HepG2 (cell line): ENCODE results near the gene ZNF211.

ENCODE experiments used
- ATRX ChIP-seq: sonication (generic); formaldehyde crosslinking; IDR thresholded peaks from 2 replicates; pipeline ENCODE4 v1.4.0; 2020; ENCODE audit warnings: missing genetic modification reagents, borderline replicate concordance
- EZH2 ChIP-seq: conservative IDR thresholded peaks from 2 replicates; pipeline ENCODE4 v1.6.1; 2012; ENCODE audit warnings: mild to moderate bottlenecking, low read depth, low read length, moderate library complexity
- JUN ChIP-seq: sonication (generic); formaldehyde crosslinking; IDR thresholded peaks from 2 replicates; pipeline ENCODE4 v1.4.0; 2020; ENCODE audit warnings: mild to moderate bottlenecking, missing genetic modification reagents
- POLR2AphosphoS5 ChIP-seq: IDR thresholded peaks from 2 replicates; pipeline ENCODE4 v1.6.1; 2012; ENCODE audit warnings: low read depth, low read length
- SPEN ChIP-seq: sonication (generic); formaldehyde crosslinking; IDR thresholded peaks from 2 replicates; pipeline ENCODE4 v1.5.1; 2020; ENCODE audit warnings: low read depth, mild to moderate bottlenecking, missing genetic modification reagents
- TAF1 ChIP-seq: sonication (generic); formaldehyde crosslinking; IDR thresholded peaks from 2 replicates; pipeline ENCODE4 v1.4.0; 2020; ENCODE audit warnings: missing genetic modification reagents
- ZNF33B ChIP-seq: sonication (generic); formaldehyde crosslinking; IDR thresholded peaks from 2 replicates; pipeline ENCODE4 v1.5.1; 2020; ENCODE audit warnings: mild to moderate bottlenecking, missing genetic modification reagents
- ZNF382 ChIP-seq: sonication (generic); formaldehyde crosslinking; IDR thresholded peaks from 2 replicates; pipeline ENCODE4 v1.5.0; 2020; ENCODE audit warnings: missing genetic modification reagents, mild to moderate bottlenecking, borderline replicate concordance
- ZNF550 ChIP-seq: sonication (generic); formaldehyde crosslinking; IDR thresholded peaks from 2 replicates; pipeline ENCODE4 v1.4.0; 2020; ENCODE audit warnings: mild to moderate bottlenecking, missing genetic modification reagents, borderline replicate concordance
- ZNF616 ChIP-seq: sonication (generic); formaldehyde crosslinking; IDR thresholded peaks from 2 replicates; pipeline ENCODE4 v1.5.0; 2020; ENCODE audit warnings: low read depth, mild to moderate bottlenecking, missing genetic modification reagents
- TF ChIP-seq, protein P1 (sequence below): sonication (generic); formaldehyde crosslinking; IDR thresholded peaks from 2 replicates; pipeline ENCODE4 v1.4.0; 2020; ENCODE audit warnings: mild to moderate bottlenecking, missing genetic modification reagents, borderline replicate concordance
- TF ChIP-seq, protein P2 (sequence below): sonication (generic); formaldehyde crosslinking; IDR thresholded peaks from 2 replicates; pipeline ENCODE4 v1.5.0; 2020; ENCODE audit warnings: mild to moderate bottlenecking, missing genetic modification reagents, moderate library complexity
- TF ChIP-seq, protein P3 (sequence below), 2 experiments: fragments of 450-650 bp in 1 of 2; sonication (generic) in 1 of 2; formaldehyde crosslinking in 1 of 2; IDR thresholded peaks; 2 replicates each; pipeline versions ENCODE4 v1.6.1 to v1.8.0; 2016 to 2022; ENCODE audit warnings: antibody characterized with exemption in 1 of 2, mild to moderate bottlenecking in 1 of 2, missing genetic modification reagents in 1 of 2
- TF ChIP-seq, protein P4 (sequence below), 2 experiments: IDR thresholded peaks; 2 replicates each; pipeline ENCODE4 v1.6.1; 2011 to 2012; ENCODE audit warnings: low read length in 2 of 2, borderline replicate concordance in 1 of 2, low read depth in 1 of 2, mild to moderate bottlenecking in 1 of 2, moderate library complexity in 1 of 2

GRCh38 chr19:57653689-57654088 is 20.7 kb downstream of the ZNF211 start:
- no peak for TF ChIP-seq ZNF33B (CRISPR knock-in tag)
- no peak for TF ChIP-seq SPEN (CRISPR knock-in tag)
- no peak for TF ChIP-seq ZNF616
- no peak for TF ChIP-seq ATRX
- no peak for TF ChIP-seq ZNF382 (CRISPR knock-in tag)
- no peak for TF ChIP-seq ZNF550 (CRISPR knock-in tag)
- TF ChIP-seq, protein P1, sequence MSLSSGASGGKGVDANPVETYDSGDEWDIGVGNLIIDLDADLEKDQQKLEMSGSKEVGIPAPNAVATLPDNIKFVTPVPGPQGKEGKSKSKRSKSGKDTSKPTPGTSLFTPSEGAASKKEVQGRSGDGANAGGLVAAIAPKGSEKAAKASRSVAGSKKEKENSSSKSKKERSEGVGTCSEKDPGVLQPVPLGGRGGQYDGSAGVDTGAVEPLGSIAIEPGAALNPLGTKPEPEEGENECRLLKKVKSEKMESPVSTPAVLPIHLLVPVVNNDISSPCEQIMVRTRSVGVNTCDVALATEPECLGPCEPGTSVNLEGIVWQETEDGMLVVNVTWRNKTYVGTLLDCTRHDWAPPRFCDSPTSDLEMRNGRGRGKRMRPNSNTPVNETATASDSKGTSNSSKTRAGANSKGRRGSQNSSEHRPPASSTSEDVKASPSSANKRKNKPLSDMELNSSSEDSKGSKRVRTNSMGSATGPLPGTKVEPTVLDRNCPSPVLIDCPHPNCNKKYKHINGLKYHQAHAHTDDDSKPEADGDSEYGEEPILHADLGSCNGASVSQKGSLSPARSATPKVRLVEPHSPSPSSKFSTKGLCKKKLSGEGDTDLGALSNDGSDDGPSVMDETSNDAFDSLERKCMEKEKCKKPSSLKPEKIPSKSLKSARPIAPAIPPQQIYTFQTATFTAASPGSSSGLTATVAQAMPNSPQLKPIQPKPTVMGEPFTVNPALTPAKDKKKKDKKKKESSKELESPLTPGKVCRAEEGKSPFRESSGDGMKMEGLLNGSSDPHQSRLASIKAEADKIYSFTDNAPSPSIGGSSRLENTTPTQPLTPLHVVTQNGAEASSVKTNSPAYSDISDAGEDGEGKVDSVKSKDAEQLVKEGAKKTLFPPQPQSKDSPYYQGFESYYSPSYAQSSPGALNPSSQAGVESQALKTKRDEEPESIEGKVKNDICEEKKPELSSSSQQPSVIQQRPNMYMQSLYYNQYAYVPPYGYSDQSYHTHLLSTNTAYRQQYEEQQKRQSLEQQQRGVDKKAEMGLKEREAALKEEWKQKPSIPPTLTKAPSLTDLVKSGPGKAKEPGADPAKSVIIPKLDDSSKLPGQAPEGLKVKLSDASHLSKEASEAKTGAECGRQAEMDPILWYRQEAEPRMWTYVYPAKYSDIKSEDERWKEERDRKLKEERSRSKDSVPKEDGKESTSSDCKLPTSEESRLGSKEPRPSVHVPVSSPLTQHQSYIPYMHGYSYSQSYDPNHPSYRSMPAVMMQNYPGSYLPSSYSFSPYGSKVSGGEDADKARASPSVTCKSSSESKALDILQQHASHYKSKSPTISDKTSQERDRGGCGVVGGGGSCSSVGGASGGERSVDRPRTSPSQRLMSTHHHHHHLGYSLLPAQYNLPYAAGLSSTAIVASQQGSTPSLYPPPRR (CRISPR knock-in tag), result no peak
- TF ChIP-seq, protein P2, sequence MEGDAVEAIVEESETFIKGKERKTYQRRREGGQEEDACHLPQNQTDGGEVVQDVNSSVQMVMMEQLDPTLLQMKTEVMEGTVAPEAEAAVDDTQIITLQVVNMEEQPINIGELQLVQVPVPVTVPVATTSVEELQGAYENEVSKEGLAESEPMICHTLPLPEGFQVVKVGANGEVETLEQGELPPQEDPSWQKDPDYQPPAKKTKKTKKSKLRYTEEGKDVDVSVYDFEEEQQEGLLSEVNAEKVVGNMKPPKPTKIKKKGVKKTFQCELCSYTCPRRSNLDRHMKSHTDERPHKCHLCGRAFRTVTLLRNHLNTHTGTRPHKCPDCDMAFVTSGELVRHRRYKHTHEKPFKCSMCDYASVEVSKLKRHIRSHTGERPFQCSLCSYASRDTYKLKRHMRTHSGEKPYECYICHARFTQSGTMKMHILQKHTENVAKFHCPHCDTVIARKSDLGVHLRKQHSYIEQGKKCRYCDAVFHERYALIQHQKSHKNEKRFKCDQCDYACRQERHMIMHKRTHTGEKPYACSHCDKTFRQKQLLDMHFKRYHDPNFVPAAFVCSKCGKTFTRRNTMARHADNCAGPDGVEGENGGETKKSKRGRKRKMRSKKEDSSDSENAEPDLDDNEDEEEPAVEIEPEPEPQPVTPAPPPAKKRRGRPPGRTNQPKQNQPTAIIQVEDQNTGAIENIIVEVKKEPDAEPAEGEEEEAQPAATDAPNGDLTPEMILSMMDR (CRISPR knock-in tag), result no peak
- TF ChIP-seq, protein P3, sequence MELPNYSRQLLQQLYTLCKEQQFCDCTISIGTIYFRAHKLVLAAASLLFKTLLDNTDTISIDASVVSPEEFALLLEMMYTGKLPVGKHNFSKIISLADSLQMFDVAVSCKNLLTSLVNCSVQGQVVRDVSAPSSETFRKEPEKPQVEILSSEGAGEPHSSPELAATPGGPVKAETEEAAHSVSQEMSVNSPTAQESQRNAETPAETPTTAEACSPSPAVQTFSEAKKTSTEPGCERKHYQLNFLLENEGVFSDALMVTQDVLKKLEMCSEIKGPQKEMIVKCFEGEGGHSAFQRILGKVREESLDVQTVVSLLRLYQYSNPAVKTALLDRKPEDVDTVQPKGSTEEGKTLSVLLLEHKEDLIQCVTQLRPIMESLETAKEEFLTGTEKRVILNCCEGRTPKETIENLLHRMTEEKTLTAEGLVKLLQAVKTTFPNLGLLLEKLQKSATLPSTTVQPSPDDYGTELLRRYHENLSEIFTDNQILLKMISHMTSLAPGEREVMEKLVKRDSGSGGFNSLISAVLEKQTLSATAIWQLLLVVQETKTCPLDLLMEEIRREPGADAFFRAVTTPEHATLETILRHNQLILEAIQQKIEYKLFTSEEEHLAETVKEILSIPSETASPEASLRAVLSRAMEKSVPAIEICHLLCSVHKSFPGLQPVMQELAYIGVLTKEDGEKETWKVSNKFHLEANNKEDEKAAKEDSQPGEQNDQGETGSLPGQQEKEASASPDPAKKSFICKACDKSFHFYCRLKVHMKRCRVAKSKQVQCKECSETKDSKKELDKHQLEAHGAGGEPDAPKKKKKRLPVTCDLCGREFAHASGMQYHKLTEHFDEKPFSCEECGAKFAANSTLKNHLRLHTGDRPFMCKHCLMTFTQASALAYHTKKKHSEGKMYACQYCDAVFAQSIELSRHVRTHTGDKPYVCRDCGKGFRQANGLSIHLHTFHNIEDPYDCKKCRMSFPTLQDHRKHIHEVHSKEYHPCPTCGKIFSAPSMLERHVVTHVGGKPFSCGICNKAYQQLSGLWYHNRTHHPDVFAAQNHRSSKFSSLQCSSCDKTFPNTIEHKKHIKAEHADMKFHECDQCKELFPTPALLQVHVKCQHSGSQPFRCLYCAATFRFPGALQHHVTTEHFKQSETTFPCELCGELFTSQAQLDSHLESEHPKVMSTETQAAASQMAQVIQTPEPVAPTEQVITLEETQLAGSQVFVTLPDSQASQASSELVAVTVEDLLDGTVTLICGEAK (IDR thresholded peaks at IDR 0.05), result no peak
- TF ChIP-seq, protein P3 (CRISPR knock-in tag; IDR thresholded peaks at IDR 0.05), result no peak
- no peak for TF ChIP-seq JUN (CRISPR knock-in tag)
- no peak for TF ChIP-seq POLR2AphosphoS5
- no peak for TF ChIP-seq EZH2
- TF ChIP-seq, protein P4, sequence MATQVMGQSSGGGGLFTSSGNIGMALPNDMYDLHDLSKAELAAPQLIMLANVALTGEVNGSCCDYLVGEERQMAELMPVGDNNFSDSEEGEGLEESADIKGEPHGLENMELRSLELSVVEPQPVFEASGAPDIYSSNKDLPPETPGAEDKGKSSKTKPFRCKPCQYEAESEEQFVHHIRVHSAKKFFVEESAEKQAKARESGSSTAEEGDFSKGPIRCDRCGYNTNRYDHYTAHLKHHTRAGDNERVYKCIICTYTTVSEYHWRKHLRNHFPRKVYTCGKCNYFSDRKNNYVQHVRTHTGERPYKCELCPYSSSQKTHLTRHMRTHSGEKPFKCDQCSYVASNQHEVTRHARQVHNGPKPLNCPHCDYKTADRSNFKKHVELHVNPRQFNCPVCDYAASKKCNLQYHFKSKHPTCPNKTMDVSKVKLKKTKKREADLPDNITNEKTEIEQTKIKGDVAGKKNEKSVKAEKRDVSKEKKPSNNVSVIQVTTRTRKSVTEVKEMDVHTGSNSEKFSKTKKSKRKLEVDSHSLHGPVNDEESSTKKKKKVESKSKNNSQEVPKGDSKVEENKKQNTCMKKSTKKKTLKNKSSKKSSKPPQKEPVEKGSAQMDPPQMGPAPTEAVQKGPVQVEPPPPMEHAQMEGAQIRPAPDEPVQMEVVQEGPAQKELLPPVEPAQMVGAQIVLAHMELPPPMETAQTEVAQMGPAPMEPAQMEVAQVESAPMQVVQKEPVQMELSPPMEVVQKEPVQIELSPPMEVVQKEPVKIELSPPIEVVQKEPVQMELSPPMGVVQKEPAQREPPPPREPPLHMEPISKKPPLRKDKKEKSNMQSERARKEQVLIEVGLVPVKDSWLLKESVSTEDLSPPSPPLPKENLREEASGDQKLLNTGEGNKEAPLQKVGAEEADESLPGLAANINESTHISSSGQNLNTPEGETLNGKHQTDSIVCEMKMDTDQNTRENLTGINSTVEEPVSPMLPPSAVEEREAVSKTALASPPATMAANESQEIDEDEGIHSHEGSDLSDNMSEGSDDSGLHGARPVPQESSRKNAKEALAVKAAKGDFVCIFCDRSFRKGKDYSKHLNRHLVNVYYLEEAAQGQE (IDR thresholded peaks at IDR 0.05; ENCODE audit: borderline replicate concordance in 1 of 2, low read depth in 1 of 2, low read length in 2 of 2), result no peak
- no peak for TF ChIP-seq TAF1 (CRISPR knock-in tag)
